HEK293 (cell line): Measurements from ENCODE around the gene PDE3B.

Source experiments
- ZEB2 ChIP-seq: fragments of 450-650 bp; formaldehyde crosslinking; IDR thresholded peaks from 2 replicates; pipeline ENCODE4 v1.5.1; 2016; ENCODE audit warnings: missing biosample characterization, missing genetic modification characterization
- ZNF184 ChIP-seq: fragments of 450-650 bp; IDR thresholded peaks from 2 replicates; pipeline ENCODE4 v1.5.1; 2018; ENCODE audit warnings: missing biosample characterization, mild to moderate bottlenecking, missing genetic modification characterization
- ZNF274 ChIP-seq, 2 experiments: fragments of 200-500 bp in 1 of 2; fragments of 450-650 bp in 1 of 2; sonication (Bioruptor generic) in 1 of 2; formaldehyde crosslinking in 1 of 2; IDR thresholded peaks; 2 replicates each; pipeline versions ENCODE4 v1.5.1 to v1.6.1; 2014 to 2016; ENCODE audit warnings: borderline replicate concordance in 1 of 2, inconsistent platforms in 1 of 2, low read length in 1 of 2, missing biosample characterization in 1 of 2, missing genetic modification characterization in 1 of 2
- ZNF350 ChIP-seq: fragments of 450-650 bp; formaldehyde crosslinking; IDR thresholded peaks from 2 replicates; pipeline ENCODE4 v1.5.0; 2017; ENCODE audit warnings: missing biosample characterization, mild to moderate bottlenecking, missing genetic modification characterization
- ZNF473 ChIP-seq: fragments of 450-650 bp; formaldehyde crosslinking; IDR thresholded peaks from 2 replicates; pipeline ENCODE4 v1.5.1; 2017; ENCODE audit warnings: missing biosample characterization, missing genetic modification characterization
- ZNF530 ChIP-seq: fragments of 450-650 bp; formaldehyde crosslinking; IDR thresholded peaks from 2 replicates; pipeline ENCODE4 v1.5.1; 2016; ENCODE audit warnings: low read depth, missing biosample characterization, missing genetic modification characterization
- ZNF623 ChIP-seq: fragments of 450-650 bp; formaldehyde crosslinking; IDR thresholded peaks from 2 replicates; pipeline ENCODE4 v1.5.1; 2016; ENCODE audit warnings: missing biosample characterization, missing genetic modification characterization
- ZNF654 ChIP-seq: fragments of 450-650 bp; formaldehyde crosslinking; IDR thresholded peaks from 2 replicates; pipeline ENCODE4 v1.5.1; 2016; ENCODE audit warnings: low read depth, missing biosample characterization, missing genetic modification characterization
- ZNF76 ChIP-seq: fragments of 450-650 bp; formaldehyde crosslinking; IDR thresholded peaks from 2 replicates; pipeline ENCODE4; 2016; ENCODE audit warnings: low read depth, missing biosample characterization, missing genetic modification characterization, borderline replicate concordance
- TF ChIP-seq, protein P1 (sequence below): fragments of 450-650 bp; formaldehyde crosslinking; IDR thresholded peaks from 2 replicates; pipeline ENCODE4 v1.5.1; 2016; ENCODE audit warnings: missing biosample characterization, missing genetic modification characterization
- TF ChIP-seq, protein P2 (sequence below): fragments of 450-650 bp; formaldehyde crosslinking; IDR thresholded peaks from 2 replicates; pipeline ENCODE4 v1.5.1; 2016; ENCODE audit warnings: missing biosample characterization, missing genetic modification characterization, borderline replicate concordance
- TF ChIP-seq, protein P3 (sequence below): fragments of 450-650 bp; formaldehyde crosslinking; IDR thresholded peaks from 2 replicates; pipeline ENCODE4 v1.5.1; 2016; ENCODE audit warnings: missing biosample characterization, missing genetic modification characterization
- TF ChIP-seq, protein P4 (sequence below): fragments of 450-650 bp; formaldehyde crosslinking; IDR thresholded peaks from 2 replicates; pipeline ENCODE4 v1.5.1; 2016; ENCODE audit warnings: missing biosample characterization, missing genetic modification characterization
- TF ChIP-seq, protein P5 (sequence below): fragments of 450-650 bp; formaldehyde crosslinking; conservative IDR thresholded peaks from 2 replicates; pipeline ENCODE4 v1.5.1; 2016; ENCODE audit warnings: low read depth, missing biosample characterization, missing genetic modification characterization

DNA sequence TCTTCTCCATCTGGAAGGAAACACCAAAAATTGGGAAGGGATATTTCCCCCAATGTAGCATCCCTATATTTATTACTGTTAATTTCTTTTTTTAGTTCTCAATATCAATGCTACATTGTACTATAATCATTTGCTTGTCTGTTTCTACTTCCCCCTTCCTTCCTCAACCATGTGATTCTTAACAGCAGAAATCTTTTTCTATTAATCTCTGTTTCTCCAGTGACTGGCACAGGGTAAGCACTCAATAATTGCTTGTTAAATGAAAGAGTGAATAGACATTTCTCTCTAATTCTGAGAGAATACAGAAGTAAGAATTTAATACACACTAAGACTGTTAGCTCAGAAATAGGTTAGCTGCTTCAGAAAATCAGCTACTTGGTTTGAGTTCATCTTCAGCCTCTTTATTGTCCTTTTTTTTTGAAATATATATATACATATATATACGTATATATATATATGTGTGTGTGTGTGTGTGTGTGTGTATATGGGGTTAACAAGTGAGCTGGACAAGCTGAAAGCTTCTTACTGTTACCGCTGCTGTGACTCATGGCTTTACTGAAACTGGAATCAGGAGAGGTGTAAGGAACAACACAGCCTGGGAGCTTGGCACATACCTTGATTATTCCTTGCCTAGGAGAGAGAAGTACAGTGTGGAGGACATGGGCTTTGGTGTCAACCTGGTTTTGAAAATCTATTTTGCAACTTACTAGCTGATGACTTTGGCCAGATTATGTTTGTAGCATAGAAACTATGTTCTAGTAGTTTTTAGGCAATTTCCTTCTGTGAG lies 26.2 kb upstream of the PDE3B start:
- TF ChIP-seq ZNF473 (tag by site-specific recombination) (no peak), ZNF530 (tag by site-specific recombination) (no peak), ZNF654 (tag by site-specific recombination) (no peak), ZNF623 (no peak), ZNF274 (IDR thresholded peaks at IDR 0.05; ENCODE audit: low read length) (no peak), ZNF274 (tag by site-specific recombination; IDR thresholded peaks at IDR 0.05; ENCODE audit: borderline replicate concordance) (no peak), ZNF184 (no peak), ZEB2 (tag by site-specific recombination) (no peak), ZNF350 (tag by site-specific recombination) (no peak), ZNF76 (tag by site-specific recombination) (no peak)
- TF ChIP-seq, protein P1, sequence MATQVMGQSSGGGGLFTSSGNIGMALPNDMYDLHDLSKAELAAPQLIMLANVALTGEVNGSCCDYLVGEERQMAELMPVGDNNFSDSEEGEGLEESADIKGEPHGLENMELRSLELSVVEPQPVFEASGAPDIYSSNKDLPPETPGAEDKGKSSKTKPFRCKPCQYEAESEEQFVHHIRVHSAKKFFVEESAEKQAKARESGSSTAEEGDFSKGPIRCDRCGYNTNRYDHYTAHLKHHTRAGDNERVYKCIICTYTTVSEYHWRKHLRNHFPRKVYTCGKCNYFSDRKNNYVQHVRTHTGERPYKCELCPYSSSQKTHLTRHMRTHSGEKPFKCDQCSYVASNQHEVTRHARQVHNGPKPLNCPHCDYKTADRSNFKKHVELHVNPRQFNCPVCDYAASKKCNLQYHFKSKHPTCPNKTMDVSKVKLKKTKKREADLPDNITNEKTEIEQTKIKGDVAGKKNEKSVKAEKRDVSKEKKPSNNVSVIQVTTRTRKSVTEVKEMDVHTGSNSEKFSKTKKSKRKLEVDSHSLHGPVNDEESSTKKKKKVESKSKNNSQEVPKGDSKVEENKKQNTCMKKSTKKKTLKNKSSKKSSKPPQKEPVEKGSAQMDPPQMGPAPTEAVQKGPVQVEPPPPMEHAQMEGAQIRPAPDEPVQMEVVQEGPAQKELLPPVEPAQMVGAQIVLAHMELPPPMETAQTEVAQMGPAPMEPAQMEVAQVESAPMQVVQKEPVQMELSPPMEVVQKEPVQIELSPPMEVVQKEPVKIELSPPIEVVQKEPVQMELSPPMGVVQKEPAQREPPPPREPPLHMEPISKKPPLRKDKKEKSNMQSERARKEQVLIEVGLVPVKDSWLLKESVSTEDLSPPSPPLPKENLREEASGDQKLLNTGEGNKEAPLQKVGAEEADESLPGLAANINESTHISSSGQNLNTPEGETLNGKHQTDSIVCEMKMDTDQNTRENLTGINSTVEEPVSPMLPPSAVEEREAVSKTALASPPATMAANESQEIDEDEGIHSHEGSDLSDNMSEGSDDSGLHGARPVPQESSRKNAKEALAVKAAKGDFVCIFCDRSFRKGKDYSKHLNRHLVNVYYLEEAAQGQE (tag by site-specific recombination) = no peak
- TF ChIP-seq, protein P2, sequence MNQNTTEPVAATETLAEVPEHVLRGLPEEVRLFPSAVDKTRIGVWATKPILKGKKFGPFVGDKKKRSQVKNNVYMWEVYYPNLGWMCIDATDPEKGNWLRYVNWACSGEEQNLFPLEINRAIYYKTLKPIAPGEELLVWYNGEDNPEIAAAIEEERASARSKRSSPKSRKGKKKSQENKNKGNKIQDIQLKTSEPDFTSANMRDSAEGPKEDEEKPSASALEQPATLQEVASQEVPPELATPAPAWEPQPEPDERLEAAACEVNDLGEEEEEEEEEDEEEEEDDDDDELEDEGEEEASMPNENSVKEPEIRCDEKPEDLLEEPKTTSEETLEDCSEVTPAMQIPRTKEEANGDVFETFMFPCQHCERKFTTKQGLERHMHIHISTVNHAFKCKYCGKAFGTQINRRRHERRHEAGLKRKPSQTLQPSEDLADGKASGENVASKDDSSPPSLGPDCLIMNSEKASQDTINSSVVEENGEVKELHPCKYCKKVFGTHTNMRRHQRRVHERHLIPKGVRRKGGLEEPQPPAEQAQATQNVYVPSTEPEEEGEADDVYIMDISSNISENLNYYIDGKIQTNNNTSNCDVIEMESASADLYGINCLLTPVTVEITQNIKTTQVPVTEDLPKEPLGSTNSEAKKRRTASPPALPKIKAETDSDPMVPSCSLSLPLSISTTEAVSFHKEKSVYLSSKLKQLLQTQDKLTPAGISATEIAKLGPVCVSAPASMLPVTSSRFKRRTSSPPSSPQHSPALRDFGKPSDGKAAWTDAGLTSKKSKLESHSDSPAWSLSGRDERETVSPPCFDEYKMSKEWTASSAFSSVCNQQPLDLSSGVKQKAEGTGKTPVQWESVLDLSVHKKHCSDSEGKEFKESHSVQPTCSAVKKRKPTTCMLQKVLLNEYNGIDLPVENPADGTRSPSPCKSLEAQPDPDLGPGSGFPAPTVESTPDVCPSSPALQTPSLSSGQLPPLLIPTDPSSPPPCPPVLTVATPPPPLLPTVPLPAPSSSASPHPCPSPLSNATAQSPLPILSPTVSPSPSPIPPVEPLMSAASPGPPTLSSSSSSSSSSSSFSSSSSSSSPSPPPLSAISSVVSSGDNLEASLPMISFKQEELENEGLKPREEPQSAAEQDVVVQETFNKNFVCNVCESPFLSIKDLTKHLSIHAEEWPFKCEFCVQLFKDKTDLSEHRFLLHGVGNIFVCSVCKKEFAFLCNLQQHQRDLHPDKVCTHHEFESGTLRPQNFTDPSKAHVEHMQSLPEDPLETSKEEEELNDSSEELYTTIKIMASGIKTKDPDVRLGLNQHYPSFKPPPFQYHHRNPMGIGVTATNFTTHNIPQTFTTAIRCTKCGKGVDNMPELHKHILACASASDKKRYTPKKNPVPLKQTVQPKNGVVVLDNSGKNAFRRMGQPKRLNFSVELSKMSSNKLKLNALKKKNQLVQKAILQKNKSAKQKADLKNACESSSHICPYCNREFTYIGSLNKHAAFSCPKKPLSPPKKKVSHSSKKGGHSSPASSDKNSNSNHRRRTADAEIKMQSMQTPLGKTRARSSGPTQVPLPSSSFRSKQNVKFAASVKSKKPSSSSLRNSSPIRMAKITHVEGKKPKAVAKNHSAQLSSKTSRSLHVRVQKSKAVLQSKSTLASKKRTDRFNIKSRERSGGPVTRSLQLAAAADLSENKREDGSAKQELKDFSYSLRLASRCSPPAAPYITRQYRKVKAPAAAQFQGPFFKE (tag by site-specific recombination) = no peak
- TF ChIP-seq, protein P3, sequence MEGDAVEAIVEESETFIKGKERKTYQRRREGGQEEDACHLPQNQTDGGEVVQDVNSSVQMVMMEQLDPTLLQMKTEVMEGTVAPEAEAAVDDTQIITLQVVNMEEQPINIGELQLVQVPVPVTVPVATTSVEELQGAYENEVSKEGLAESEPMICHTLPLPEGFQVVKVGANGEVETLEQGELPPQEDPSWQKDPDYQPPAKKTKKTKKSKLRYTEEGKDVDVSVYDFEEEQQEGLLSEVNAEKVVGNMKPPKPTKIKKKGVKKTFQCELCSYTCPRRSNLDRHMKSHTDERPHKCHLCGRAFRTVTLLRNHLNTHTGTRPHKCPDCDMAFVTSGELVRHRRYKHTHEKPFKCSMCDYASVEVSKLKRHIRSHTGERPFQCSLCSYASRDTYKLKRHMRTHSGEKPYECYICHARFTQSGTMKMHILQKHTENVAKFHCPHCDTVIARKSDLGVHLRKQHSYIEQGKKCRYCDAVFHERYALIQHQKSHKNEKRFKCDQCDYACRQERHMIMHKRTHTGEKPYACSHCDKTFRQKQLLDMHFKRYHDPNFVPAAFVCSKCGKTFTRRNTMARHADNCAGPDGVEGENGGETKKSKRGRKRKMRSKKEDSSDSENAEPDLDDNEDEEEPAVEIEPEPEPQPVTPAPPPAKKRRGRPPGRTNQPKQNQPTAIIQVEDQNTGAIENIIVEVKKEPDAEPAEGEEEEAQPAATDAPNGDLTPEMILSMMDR = no peak
- TF ChIP-seq, protein P4, sequence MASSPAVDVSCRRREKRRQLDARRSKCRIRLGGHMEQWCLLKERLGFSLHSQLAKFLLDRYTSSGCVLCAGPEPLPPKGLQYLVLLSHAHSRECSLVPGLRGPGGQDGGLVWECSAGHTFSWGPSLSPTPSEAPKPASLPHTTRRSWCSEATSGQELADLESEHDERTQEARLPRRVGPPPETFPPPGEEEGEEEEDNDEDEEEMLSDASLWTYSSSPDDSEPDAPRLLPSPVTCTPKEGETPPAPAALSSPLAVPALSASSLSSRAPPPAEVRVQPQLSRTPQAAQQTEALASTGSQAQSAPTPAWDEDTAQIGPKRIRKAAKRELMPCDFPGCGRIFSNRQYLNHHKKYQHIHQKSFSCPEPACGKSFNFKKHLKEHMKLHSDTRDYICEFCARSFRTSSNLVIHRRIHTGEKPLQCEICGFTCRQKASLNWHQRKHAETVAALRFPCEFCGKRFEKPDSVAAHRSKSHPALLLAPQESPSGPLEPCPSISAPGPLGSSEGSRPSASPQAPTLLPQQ (tag by site-specific recombination) = no peak
- TF ChIP-seq, protein P5, sequence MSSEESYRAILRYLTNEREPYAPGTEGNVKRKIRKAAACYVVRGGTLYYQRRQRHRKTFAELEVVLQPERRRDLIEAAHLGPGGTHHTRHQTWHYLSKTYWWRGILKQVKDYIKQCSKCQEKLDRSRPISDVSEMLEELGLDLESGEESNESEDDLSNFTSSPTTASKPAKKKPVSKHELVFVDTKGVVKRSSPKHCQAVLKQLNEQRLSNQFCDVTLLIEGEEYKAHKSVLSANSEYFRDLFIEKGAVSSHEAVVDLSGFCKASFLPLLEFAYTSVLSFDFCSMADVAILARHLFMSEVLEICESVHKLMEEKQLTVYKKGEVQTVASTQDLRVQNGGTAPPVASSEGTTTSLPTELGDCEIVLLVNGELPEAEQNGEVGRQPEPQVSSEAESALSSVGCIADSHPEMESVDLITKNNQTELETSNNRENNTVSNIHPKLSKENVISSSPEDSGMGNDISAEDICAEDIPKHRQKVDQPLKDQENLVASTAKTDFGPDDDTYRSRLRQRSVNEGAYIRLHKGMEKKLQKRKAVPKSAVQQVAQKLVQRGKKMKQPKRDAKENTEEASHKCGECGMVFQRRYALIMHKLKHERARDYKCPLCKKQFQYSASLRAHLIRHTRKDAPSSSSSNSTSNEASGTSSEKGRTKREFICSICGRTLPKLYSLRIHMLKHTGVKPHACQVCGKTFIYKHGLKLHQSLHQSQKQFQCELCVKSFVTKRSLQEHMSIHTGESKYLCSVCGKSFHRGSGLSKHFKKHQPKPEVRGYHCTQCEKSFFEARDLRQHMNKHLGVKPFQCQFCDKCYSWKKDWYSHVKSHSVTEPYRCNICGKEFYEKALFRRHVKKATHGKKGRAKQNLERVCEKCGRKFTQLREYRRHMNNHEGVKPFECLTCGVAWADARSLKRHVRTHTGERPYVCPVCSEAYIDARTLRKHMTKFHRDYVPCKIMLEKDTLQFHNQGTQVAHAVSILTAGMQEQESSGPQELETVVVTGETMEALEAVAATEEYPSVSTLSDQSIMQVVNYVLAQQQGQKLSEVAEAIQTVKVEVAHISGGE = no peak
